ENCODE data around the gene COX5B. TPM values are rescaled to one million over a fixed set of nuclear protein-coding genes. Genes with fewer than 3 reads are reported as not detected.
"Not testable (repeated sequence)": the region's sequence is repeated elsewhere in the genome, so short reads cannot be mapped to it uniquely, and the experiment has no call there.

The COX5B gene
- total RNA-seq, 4 donors from 2014 or later = 104 to 1,249 (median 289) TPM

GRCh38 chr2:97617911-97618310 is 28.0 kb upstream of the COX5B start:
- no peak overlapping the region for H3K4me3 ChIP-seq
- no peak overlapping the region for H3K27ac ChIP-seq
- TF ChIP-seq CTCF (IDR thresholded peaks at IDR 0.05) (no peak), POLR2A (IDR thresholded peaks at IDR 0.05) (no peak)
- H3K27me3 ChIP-seq = no peaks in the 10 kb centered on the region
- no peaks in the 10 kb centered on the region for H3K9me3 ChIP-seq
- no peaks in the 10 kb centered on the region for H3K4me1 ChIP-seq
- DNase-seq = no peak
- intact Hi-C loops (cut with DNase I; ENCODE audit: low total_unique reads) = no loop called here
- no peaks in the 10 kb centered on the region for H3K36me3 ChIP-seq

GRCh38 chr2:97618939-97619827 is 26.7 kb upstream of the COX5B start:
- H3K4me3 ChIP-seq; H3K36me3 ChIP-seq; H3K27ac ChIP-seq; DNase-seq; intact Hi-C loops (cut with DNase I; ENCODE audit: low total_unique reads); H3K4me1 ChIP-seq; H3K9me3 ChIP-seq; H3K27me3 ChIP-seq: not testable (repeated sequence)

GRCh38 chr2:97620492-97620891 is 25.4 kb upstream of the COX5B start:
- H3K9me3 ChIP-seq; H3K36me3 ChIP-seq; DNase-seq; intact Hi-C loops (cut with DNase I; ENCODE audit: low total_unique reads); H3K27ac ChIP-seq; H3K4me3 ChIP-seq; H3K4me1 ChIP-seq; H3K27me3 ChIP-seq: not testable (repeated sequence)

- H3K27me3 ChIP-seq; H3K36me3 ChIP-seq; H3K9me3 ChIP-seq; intact Hi-C loops (cut with DNase I; ENCODE audit: low total_unique reads); H3K4me3 ChIP-seq; H3K27ac ChIP-seq; H3K4me1 ChIP-seq; DNase-seq: not testable (repeated sequence)
Observed at GRCh38 chr2:97622976-97623375, 22.9 kb upstream of the COX5B start.

GRCh38 chr2:97625354-97626048 is 20.4 kb upstream of the COX5B start:
- H3K27me3 ChIP-seq; H3K9me3 ChIP-seq; intact Hi-C loops (cut with DNase I; ENCODE audit: low total_unique reads); DNase-seq; H3K4me3 ChIP-seq; H3K27ac ChIP-seq; H3K4me1 ChIP-seq; H3K36me3 ChIP-seq: not testable (repeated sequence)

- H3K9me3 ChIP-seq; H3K27me3 ChIP-seq; H3K4me1 ChIP-seq; H3K36me3 ChIP-seq; H3K27ac ChIP-seq; intact Hi-C loops (cut with DNase I; ENCODE audit: low total_unique reads); DNase-seq; H3K4me3 ChIP-seq: not testable (repeated sequence)
Observed at GRCh38 chr2:97626049-97626430, 19.8 kb upstream of the COX5B start.

GRCh38 chr2:97644023-97644717 is 1.7 kb upstream of the COX5B start:
- no peak for DNase-seq
- intact Hi-C loops (cut with DNase I; ENCODE audit: low total_unique reads) = no loop called here
- H3K27me3 ChIP-seq = no peaks in the 10 kb centered on the region
- TF ChIP-seq CTCF (IDR thresholded peaks at IDR 0.05) (no peak), POLR2A (IDR thresholded peaks at IDR 0.05) (no peak)
- H3K9me3 ChIP-seq = no peaks in the 10 kb centered on the region
- H3K27ac ChIP-seq = no peak overlapping the region
- no peak overlapping the region for H3K4me3 ChIP-seq
- H3K4me1 ChIP-seq = no peaks in the 10 kb centered on the region
- H3K36me3 ChIP-seq = no peaks in the 10 kb centered on the region

Data from uterus (tissue), 4 donors.